ENCODE measurements around the gene ANXA2.
A peak's percentile ranks its signal among the peaks of the same experiment; 100 is the strongest.
"Not testable (repeated sequence)": the region's sequence is repeated elsewhere in the genome, so short reads cannot be mapped to it uniquely, and the experiment has no call there.

ANXA2 gene

GRCh38 chr15:60338810-60339209 is 59.0 kb downstream of the ANXA2 start:
- no peak for DNase-seq

GRCh38 chr15:60337076-60337475 is 60.7 kb downstream of the ANXA2 start:
- no peak for DNase-seq

GRCh38 chr15:60335296-60335695 is 62.5 kb downstream of the ANXA2 start:
- not testable (repeated sequence) for DNase-seq

DNA sequence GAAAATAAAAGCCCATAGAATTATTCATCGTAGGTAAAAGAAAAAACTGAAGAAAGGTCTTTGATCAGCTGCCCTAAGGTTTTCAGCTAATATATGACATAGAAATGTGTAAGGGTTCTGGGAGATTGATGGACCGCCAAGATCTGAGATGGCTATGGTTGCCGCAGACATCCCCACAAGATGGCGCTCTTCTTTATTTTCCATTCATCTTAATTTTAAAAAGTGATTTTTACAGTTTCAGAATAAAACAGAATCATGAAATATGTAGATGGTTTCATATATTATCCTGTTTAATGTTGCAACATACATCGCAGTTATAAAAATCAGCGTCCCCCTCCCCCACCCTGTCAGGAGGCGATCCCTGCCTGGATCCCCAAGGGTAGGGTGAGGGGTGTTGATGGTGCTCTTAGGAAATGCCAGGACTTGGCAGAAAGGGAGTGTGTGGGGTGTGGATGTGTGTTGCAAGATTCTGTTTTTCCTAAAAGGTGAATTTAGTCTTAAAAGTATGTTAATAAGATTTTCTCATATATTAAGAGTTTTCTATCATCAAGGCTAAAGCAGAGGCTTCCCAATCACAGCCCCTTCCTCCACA is 68.8 kb downstream of the ANXA2 start:
- peak; percentile 28 for DNase-seq

GRCh38 chr15:60326824-60327654 is 70.7 kb downstream of the ANXA2 start:
- DNase-seq: peak; percentile 38

- DNase-seq: no peak
Measured at GRCh38 chr15:60326343-60326742, 71.4 kb downstream of the ANXA2 start.

DNA sequence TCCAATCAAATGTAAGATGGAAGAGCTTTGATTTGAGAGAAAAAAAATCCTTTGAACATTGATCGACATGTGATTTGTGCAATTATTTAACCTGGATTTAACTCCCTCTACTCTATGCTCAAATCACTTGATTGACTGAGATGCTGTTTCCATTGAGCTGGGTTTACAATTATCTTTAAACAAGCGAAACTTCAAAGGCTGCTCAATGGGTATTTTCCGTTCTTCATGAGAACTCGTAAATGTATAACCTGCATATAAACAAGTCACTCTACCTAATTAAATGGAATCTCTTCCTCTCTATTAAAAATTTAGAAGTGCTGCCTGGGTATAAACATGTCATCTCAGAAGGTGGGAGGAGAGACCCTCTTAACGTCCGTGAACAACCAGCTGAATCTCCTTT is 71.9 kb downstream of the ANXA2 start:
- DNase-seq: no peak

GRCh38 chr15:60324706-60325438 is 72.9 kb downstream of the ANXA2 start:
- DNase-seq: no peak

- no peak for DNase-seq
Measured at GRCh38 chr15:60323322-60323721, 74.5 kb downstream of the ANXA2 start.

DNA sequence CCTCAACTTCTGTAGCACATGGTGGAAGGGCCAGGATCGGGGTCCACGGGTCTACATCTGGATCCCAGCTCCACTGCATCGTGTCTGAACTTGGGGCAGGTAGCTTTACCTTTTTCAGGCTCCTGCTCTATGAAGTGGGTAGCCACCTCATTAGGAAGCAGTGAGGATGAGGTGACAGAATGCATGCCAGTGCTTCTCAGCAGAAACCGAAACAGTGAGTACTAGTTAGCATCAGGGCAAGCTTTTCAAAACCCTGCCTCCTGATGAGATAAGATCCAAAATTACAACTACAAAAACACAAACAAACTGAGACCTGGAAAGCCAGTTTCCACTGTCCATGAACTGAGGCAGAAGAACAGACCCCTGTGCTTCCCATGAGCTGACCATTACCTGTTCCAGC is 77.4 kb downstream of the ANXA2 start:
- no peak for DNase-seq

- DNase-seq: no peak
Measured at GRCh38 chr15:60318216-60318867, 79.4 kb downstream of the ANXA2 start.

DNA sequence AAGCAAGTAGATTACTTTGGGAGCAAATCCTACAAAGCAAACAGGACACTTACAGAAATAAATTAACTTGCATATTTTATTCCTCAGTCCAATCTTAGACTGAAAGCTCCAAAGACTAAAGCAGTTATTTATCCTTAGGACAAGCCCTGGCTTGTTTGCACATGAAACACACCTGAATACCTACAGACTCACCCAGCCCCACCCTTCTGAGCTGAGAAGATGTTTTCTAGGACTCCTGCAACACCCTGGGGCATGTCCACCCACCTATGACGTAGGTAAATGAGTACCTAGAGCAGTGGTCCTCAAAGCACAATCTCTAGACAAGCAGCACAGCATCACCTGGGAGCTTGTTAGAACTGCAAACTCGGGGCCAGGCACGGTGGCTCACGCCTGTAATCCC is 80.8 kb downstream of the ANXA2 start:
- DNase-seq: no peak

GRCh38 chr15:60315878-60316277 is 81.9 kb downstream of the ANXA2 start:
- DNase-seq: peak; percentile 14

DNA sequence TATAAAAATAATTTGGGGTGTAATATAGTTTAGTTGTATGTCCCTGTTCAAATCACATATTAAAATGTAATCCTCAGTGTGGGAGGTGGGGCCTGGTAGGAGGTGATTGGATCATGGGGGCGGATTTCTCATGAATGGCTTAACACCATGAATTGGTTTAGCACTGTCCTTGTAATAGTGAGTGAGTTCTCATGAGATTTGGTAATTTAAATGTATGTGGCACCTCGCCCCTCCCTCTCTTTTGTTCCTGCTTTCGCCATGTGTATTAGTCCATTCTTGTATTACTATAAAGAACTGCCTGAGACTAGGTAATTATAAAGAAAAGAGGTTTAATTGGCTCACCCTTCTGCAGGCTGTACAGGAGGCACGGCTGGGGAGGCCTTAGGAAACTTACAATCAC is 83.9 kb downstream of the ANXA2 start:
- no peak for DNase-seq

DNA sequence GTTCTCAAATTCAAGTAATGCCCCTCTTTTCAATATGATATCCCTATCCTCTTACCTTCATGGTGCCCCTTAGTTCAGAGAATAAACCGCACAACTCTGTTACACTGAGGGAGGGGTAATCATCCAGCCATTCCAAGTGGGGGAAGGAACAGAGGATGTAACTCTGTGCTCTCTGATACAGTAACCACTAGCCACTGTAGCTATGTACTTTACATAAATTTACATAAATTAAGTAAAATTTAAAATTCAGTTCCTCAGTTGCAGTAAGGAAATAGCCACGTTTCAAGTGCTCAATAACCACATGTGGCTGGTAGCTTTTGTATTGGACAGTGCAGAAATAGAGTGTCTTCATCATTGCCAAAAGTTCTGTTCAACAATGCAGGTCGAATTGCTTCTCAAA is 90.8 kb downstream of the ANXA2 start:
- no peak for DNase-seq

DNA sequence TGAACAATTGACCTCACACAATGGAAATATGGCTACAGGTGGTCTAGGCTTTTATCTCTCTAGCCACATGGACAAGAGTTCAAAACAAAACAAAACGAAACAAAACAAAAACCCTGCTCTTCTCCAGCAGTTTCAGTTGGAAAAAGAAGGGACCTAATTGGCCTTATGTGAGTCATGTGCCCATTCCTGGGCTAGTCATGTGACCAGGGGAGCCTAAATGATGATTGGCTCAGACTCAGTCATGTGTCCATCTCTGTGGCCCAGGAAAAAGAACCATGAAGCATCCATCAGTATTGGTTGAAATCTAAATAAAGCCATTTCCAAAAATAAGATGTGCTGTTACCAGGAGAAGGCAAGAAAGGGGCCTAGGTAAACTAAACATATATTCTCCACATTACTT is 96.8 kb downstream of the ANXA2 start:
- no peak for DNase-seq

DNA sequence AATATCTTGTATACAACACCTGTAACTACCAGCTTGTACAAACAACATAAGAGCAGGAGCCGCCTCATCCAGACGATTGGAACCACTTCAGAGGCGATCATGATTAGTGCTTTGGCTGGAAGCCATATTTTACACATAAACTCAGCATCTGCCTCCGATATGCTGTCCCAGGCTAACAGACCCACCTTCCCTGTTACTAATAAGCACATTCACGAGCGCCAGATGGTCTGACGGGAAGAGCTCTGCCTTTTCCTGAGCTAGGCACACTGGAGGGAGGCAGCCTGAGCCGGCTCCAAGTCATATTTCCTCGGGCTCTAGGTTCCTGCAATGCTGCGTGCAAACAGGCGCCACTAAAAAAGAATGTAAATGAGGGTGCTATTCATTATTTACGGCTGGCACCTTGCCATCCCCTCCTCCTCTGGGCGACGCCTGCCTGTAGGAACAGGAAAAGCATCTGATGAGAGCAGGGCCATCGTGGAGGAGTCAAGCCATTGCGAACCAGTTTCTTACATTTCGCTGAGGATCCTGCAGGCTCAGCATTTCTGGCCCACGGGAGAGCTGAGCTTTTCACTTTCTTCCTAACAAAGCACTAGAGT is 98.2 kb downstream of the ANXA2 start:
- DNase-seq: no peak

Measured in stimulated activated CD4-positive, alpha-beta T cell treated with anti-CD3 and anti-CD28 coated beads, Interleukin-4, amount 100 ng/mL, for 24 hours (primary cell).